ENCODE measurements around the gene CIDEB.
"Not testable (repeated sequence)": the region's sequence is repeated elsewhere in the genome, so short reads cannot be mapped to it uniquely, and the experiment has no call there.

Gene CIDEB

GRCh38 chr14:24331731-24332267, 24.0 kb upstream of the CIDEB start:
- no peak for DNase-seq

GRCh38 chr14:24330973-24331674, 23.3 kb upstream of the CIDEB start:
- DNase-seq = no peak

- no peak for DNase-seq
These were observed 22.0 kb upstream of the CIDEB start for GRCh38 chr14:24329736-24330135.

GRCh38 chr14:24329073-24329663, 21.4 kb upstream of the CIDEB start:
- DNase-seq = no peak

GRCh38 chr14:24327914-24328313, 20.1 kb upstream of the CIDEB start:
- not testable (repeated sequence) for DNase-seq

GRCh38 chr14:24327303-24327702, 19.5 kb upstream of the CIDEB start:
- no peak for DNase-seq

GRCh38 chr14:24325963-24326362, 18.2 kb upstream of the CIDEB start:
- no peak for DNase-seq

GRCh38 chr14:24325041-24325530, 17.3 kb upstream of the CIDEB start:
- no peak for DNase-seq

- no peak for DNase-seq
These were observed 16.2 kb upstream of the CIDEB start for GRCh38 chr14:24324024-24324423.

GRCh38 chr14:24323341-24323740, 15.6 kb upstream of the CIDEB start:
- DNase-seq = no peak

GRCh38 chr14:24322672-24323071, 14.9 kb upstream of the CIDEB start:
- no peak for DNase-seq

- no peak for DNase-seq
These were observed 13.6 kb upstream of the CIDEB start for GRCh38 chr14:24321212-24321975.

- peak in 1 of 2 experiments; percentile 29 for DNase-seq
These were observed 9.6 kb upstream of the CIDEB start for GRCh38 chr14:24317141-24317928.

GRCh38 chr14:24316597-24316950, 8.8 kb upstream of the CIDEB start:
- DNase-seq = no peak

GRCh38 chr14:24315807-24316596, 8.2 kb upstream of the CIDEB start:
- DNase-seq = no peak

GRCh38 chr14:24315243-24315806, 7.5 kb upstream of the CIDEB start:
- DNase-seq = no peak

GRCh38 chr14:24314377-24315193, 6.8 kb upstream of the CIDEB start:
- no peak for DNase-seq

GRCh38 chr14:24313913-24314312, 6.1 kb upstream of the CIDEB start:
- no peak for DNase-seq

GRCh38 chr14:24312736-24313507, 5.1 kb upstream of the CIDEB start:
- no peak for DNase-seq
